ENCODE results near the gene FEZF1. TPM values are rescaled to one million over a fixed set of nuclear protein-coding genes. Genes with fewer than 3 reads are reported as not detected.

Gene FEZF1
- total and polyA plus RNA-seq, 2 of the 4 experiments (the other 2 are of a cell fraction), result not detected

GRCh38 chr7:122311050-122311700, 6.6 kb upstream of the FEZF1 start:
- intact Hi-C loops (cut with micrococcal nuclease), result no loop called here
- Histone ChIP-seq H3K14ac (replicated peaks; ENCODE audit: low read depth, low read length) (no peak overlapping the region), H3K4me1 (ENCODE audit: control insufficient read depth, insufficient read depth, low read length) (no peaks in the 10 kb centered on the region), H3K4me3 (ENCODE audit: insufficient read depth, low read depth, low read length) (no peak overlapping the region), H2AFZ (replicated peaks; ENCODE audit: low read length, poor library complexity) (no peak overlapping the region), H3K36me3 (ENCODE audit: control insufficient read depth, insufficient read depth, low read length) (no peaks in the 10 kb centered on the region), H3K9me1 (ENCODE audit: insufficient read depth, low read length) (no peaks in the 10 kb centered on the region), H2BK20ac (ENCODE audit: low read depth, low read length) (no peak overlapping the region), H3K27me3 (ENCODE audit: control insufficient read depth, insufficient read depth, low read length) (peaks cover 71% of the 10 kb centered on the region), H2BK120ac (ENCODE audit: low read depth, low read length) (no peak overlapping the region), H3K9me3 (ENCODE audit: control insufficient read depth, insufficient read depth, low read length) (peaks cover 2% of the 10 kb centered on the region; the same call in 1 of the 2 replicates), H2AK9ac (replicated peaks; ENCODE audit: low read depth, low read length, poor library complexity) (no peak overlapping the region), H3K56ac (ENCODE audit: extremely low read depth, insufficient read depth, low read length) (no peak overlapping the region), H4K5ac (ENCODE audit: low read depth, low read length) (no peak overlapping the region), H2BK15ac (ENCODE audit: low read depth, low read length) (no peak overlapping the region), H2BK5ac (ENCODE audit: low read depth, low read length, poor library complexity, severe bottlenecking) (no peak overlapping the region), H2AK5ac (ENCODE audit: low read depth, low read length) (no peak overlapping the region), H3K4me2 (ENCODE audit: low read depth, low read length) (no peak overlapping the region), H4K20me1 (ENCODE audit: insufficient read depth, low read length) (no peaks in the 10 kb centered on the region), H3K27ac (ENCODE audit: insufficient read depth, low read length) (no peak overlapping the region), H4K91ac (ENCODE audit: insufficient read depth, low read depth, low read length) (no peak overlapping the region), H3K9ac (ENCODE audit: low read depth, low read length) (no peak overlapping the region), H3K4ac (ENCODE audit: low read depth, low read length) (no peak overlapping the region), H3K79me1 (ENCODE audit: low read depth in 1 of 2, low read length in 2 of 2) (no peaks in the 10 kb centered on the region), H3K18ac (ENCODE audit: low read depth, low read length) (no peak overlapping the region), H3K23ac (ENCODE audit: low read depth, low read length) (no peak overlapping the region), H4K8ac (ENCODE audit: low read depth in 2 of 2, low read length in 2 of 2) (no peak overlapping the region)
- in situ Hi-C loops (cut with MboI; ENCODE audit: low sequenced_read_pairs), result no loop called here
- no TSS peak for BruUV-seq (replicated peaks)
- ATAC-seq (ENCODE audit: low read depth), result no peak
- ChIA-PET POLR2A (ENCODE audit: unreplicated experiment) (no interaction called here), CTCF (no interaction called here)
- TF ChIP-seq CTCF (conservative IDR thresholded peaks at IDR 0.05; ENCODE audit: low read depth, low read length), result no peak
- TF ChIP-seq MXI1 (IDR thresholded peaks at IDR 0.05; ENCODE audit: borderline replicate concordance, low read depth, low read length), result no peak
- TF ChIP-seq ELK1 (IDR thresholded peaks at IDR 0.05; ENCODE audit: borderline replicate concordance, low read depth, low read length), result no peak
- TF ChIP-seq SMC3 (IDR thresholded peaks at IDR 0.05; ENCODE audit: low read depth, low read length), result no peak
- no peak for TF ChIP-seq FOS (IDR thresholded peaks at IDR 0.05; ENCODE audit: low read depth, low read length)
- no peak for TF ChIP-seq MAZ (IDR thresholded peaks at IDR 0.05; ENCODE audit: borderline replicate concordance, low read depth, low read length)
- no peak for TF ChIP-seq CEBPB (IDR thresholded peaks at IDR 0.05; ENCODE audit: low read depth, low read length)
- no peak for TF ChIP-seq MAFK (IDR thresholded peaks at IDR 0.05; ENCODE audit: low read depth, low read length)
- DNase-seq, result no peak
- dilution Hi-C loops (cut with HindIII; ENCODE audit: low sequenced_read_pairs, unreplicated experiment), result no loop called here
- no CpG with 5 or more reads among the region's 12 CpGs for WGBS, 2 experiments (ENCODE audit: extremely low coverage in 2 of 2, insufficient read length in 1 of 2)

All from IMR-90 (cell line).